DND-41 (cell line): ENCODE measurements around the gene DMKN.

ENCODE experiments used
- ATAC-seq: fragments of 200-7000 bp; cut with Tn5 transposase; 3 replicates; pipeline ENCODE4 v1.9.1; 2021; ENCODE audit warnings: low read depth; ENCODE audit not compliant: insufficient read depth
- DNase-seq: peaks from one replicate; pipeline ENCODE4 v3.0.0-alpha.2; 2020
- H2AFZ ChIP-seq: 2 replicates; pipeline ENCODE4 v1.6.0; 2012; ENCODE audit warnings: low read depth, low read length
- H3K27ac ChIP-seq: 2 replicates; pipeline ENCODE4 v1.5.1; 2012; ENCODE audit warnings: low read length, inconsistent platforms
- H3K27me3 ChIP-seq: fragments of 200-600 bp; sonication (generic); 2 replicates; pipeline ENCODE4 v1.6.0; 2012; ENCODE audit warnings: low read length, mild to moderate bottlenecking, inconsistent platforms; ENCODE audit not compliant: insufficient read depth, poor library complexity
- H3K36me3 ChIP-seq: 2 replicates; pipeline ENCODE4 v1.5.1; 2012; ENCODE audit warnings: low read length, inconsistent platforms; ENCODE audit not compliant: insufficient read depth
- H3K4me1 ChIP-seq: 2 replicates; pipeline ENCODE4 v1.5.1; 2012; ENCODE audit warnings: mild to moderate bottlenecking, low read length; ENCODE audit not compliant: insufficient read depth
- H3K4me2 ChIP-seq: 2 replicates; pipeline ENCODE4 v1.6.0; 2012; ENCODE audit warnings: mild to moderate bottlenecking, moderate library complexity, low read length, inconsistent platforms; ENCODE audit not compliant: insufficient read depth
- H3K4me3 ChIP-seq, 2 experiments: fragments of 200-600 bp in 1 of 2; shearing (Covaris generic) in 1 of 2; 2 replicates each; pipeline ENCODE4 v1.5.1; 2012 to 2016; ENCODE audit warnings: inconsistent platforms in 2 of 2, low read length in 2 of 2, mild to moderate bottlenecking in 2 of 2, low read depth in 1 of 2, moderate library complexity in 1 of 2
- H3K79me2 ChIP-seq: 2 replicates; pipeline ENCODE4 v1.6.0; 2012; ENCODE audit warnings: low read length, inconsistent platforms; ENCODE audit not compliant: insufficient read depth
- H3K9ac ChIP-seq: 2 replicates; pipeline ENCODE4 v1.6.0; 2012; ENCODE audit warnings: low read depth, mild to moderate bottlenecking, inconsistent platforms, low read length, moderate library complexity
- H3K9me3 ChIP-seq: 2 replicates; pipeline ENCODE4 v1.5.1; 2012; ENCODE audit warnings: low read length, moderate library complexity, mild to moderate bottlenecking, inconsistent platforms; ENCODE audit not compliant: insufficient read depth, severe bottlenecking
- H4K20me1 ChIP-seq: 2 replicates; pipeline ENCODE4 v1.6.0; 2012; ENCODE audit warnings: low read length; ENCODE audit not compliant: insufficient read depth
- CTCF ChIP-seq: IDR thresholded peaks from 2 replicates; pipeline ENCODE4 v1.5.1; 2012; ENCODE audit warnings: borderline replicate concordance, low read length, moderate library complexity, mild to moderate bottlenecking; ENCODE audit not compliant: poor library complexity, severe bottlenecking; ENCODE audit errors: extremely low read depth
- EZH2 ChIP-seq: IDR thresholded peaks from 3 replicates; pipeline ENCODE4 v1.6.1; 2012; ENCODE audit warnings: borderline replicate concordance, low read depth, mild to moderate bottlenecking, moderate library complexity, low read length, inconsistent platforms; ENCODE audit not compliant: severe bottlenecking

The DMKN gene

GRCh38 chr19:35521124-35521743 lies 7.8 kb upstream of the DMKN start:
- Histone ChIP-seq H4K20me1 (no peaks in the 10 kb centered on the region), H3K36me3 (no peaks in the 10 kb centered on the region), H3K27ac (no peak overlapping the region), H2AFZ (no peak overlapping the region), H3K4me2 (no peak overlapping the region), H3K4me3 (no peak overlapping the region), H3K27me3 (no peaks in the 10 kb centered on the region), H3K4me1 (no peaks in the 10 kb centered on the region), H3K79me2 (no peaks in the 10 kb centered on the region), H3K9ac (no peak overlapping the region), H3K9me3 (no peaks in the 10 kb centered on the region)
- no peak for TF ChIP-seq EZH2
- no peak for TF ChIP-seq CTCF
- ATAC-seq (no peak), DNase-seq (no peak)

- ATAC-seq: no peak
- Histone ChIP-seq H3K36me3 (no peaks in the 10 kb centered on the region), H4K20me1 (no peaks in the 10 kb centered on the region), H3K4me3 (no peak overlapping the region), H2AFZ (no peak overlapping the region), H3K4me2 (no peak overlapping the region), H3K79me2 (no peaks in the 10 kb centered on the region), H3K9me3 (no peaks in the 10 kb centered on the region), H3K27me3 (no peaks in the 10 kb centered on the region), H3K9ac (no peak overlapping the region), H3K4me1 (no peaks in the 10 kb centered on the region), H3K27ac (no peak overlapping the region)
- no peak for DNase-seq
- TF ChIP-seq CTCF (no peak), EZH2 (no peak)
These were observed 5.8 kb upstream of the DMKN start for GRCh38 chr19:35519291-35519690.

- no peak overlapping the region for H3K27ac ChIP-seq
- TF ChIP-seq EZH2 (no peak), CTCF (no peak)
- no peaks in the 10 kb centered on the region for H4K20me1 ChIP-seq
- no peaks in the 10 kb centered on the region for H3K9me3 ChIP-seq
- no peaks in the 10 kb centered on the region for H3K4me1 ChIP-seq
- no peaks in the 10 kb centered on the region for H3K27me3 ChIP-seq
- no peaks in the 10 kb centered on the region for H3K36me3 ChIP-seq
- H2AFZ ChIP-seq: no peak overlapping the region
- H3K79me2 ChIP-seq: no peaks in the 10 kb centered on the region
- H3K4me3 ChIP-seq: no peak overlapping the region
- H3K4me2 ChIP-seq: no peak overlapping the region
- DNase-seq (no peak), ATAC-seq (no peak)
- H3K9ac ChIP-seq: no peak overlapping the region
These were observed 4.9 kb upstream of the DMKN start for GRCh38 chr19:35518313-35518712.

- no peak for ATAC-seq
- Histone ChIP-seq H3K4me2 (no peak overlapping the region), H3K27ac (no peak overlapping the region), H3K36me3 (no peaks in the 10 kb centered on the region), H3K79me2 (no peaks in the 10 kb centered on the region), H2AFZ (no peak overlapping the region), H3K9me3 (no peaks in the 10 kb centered on the region), H3K9ac (no peak overlapping the region), H4K20me1 (no peaks in the 10 kb centered on the region), H3K4me3 (no peak overlapping the region), H3K27me3 (no peaks in the 10 kb centered on the region), H3K4me1 (no peaks in the 10 kb centered on the region)
- no peak for TF ChIP-seq CTCF
- no peak for TF ChIP-seq EZH2
- no peak for DNase-seq
These were observed 3.9 kb upstream of the DMKN start for GRCh38 chr19:35517342-35517741.
